ENCODE measurements around the gene RAD51B.

Gene RAD51B

DNA sequence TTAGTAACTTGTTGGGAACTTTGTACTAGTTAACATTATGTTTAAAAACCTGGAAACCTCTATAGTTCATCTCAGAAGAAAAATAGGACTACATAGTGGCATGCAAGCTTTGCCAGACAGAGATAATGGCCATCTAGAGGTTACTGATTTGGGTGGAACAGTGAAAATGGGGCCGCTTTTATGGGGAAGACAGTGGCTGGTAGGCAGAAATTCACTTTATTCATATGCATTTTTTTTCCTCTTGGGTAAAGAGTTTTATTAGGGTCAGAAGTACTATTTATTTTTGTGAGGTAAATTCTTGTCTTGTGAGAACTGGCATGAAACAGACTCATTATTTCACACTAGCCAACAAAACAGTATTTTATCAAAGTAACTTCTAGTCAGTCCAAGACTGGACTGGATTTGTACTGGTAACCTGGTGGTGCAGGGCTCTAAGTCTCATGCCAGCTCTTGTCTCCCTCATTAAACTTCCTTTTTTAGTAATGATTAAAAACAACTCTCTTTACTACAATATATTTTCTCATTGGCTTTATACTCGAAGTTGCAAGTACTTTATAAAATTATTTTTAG, 345.8 kb downstream of the RAD51B start:
- TF ChIP-seq ZFX (IDR thresholded peaks at IDR 0.05) (no peak), CTCF (conservative IDR thresholded peaks at IDR 0.05) (no peak)
- H3K27ac ChIP-seq = no peak overlapping the region

DNA sequence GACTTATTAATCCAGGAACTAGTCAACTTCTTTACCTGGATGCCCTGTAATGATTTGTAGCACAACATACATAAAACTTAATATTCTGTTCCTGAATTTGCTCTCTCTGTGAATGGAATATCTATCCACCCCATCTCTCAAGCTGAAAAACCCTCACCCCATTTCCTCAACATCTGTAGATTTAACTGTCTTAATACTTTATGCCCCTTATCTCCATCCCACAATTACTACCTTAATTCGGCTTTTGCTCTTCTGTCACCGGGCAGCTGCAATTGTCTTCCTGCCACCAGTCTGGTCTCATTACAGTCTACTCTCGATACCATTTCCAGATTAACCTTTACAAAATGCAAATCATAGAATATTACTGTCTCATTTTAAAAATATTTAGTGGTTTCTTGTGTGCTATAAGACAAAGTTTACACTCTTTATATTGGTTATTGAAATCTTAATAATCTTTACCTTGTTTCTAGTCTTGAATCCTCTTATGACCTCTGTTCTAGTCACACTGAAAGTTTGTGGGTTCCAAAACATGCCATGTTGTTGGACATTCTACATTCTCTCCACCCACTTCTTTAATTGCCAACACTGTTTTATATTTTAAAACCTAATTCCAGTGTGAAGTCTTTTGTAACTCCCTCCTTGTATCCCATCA, 347.3 kb downstream of the RAD51B start:
- no peak overlapping the region for H3K27ac ChIP-seq
- TF ChIP-seq ZFX (IDR thresholded peaks at IDR 0.05) (no peak), CTCF (conservative IDR thresholded peaks at IDR 0.05) (no peak)

- TF ChIP-seq CTCF (conservative IDR thresholded peaks at IDR 0.05) (no peak), ZFX (IDR thresholded peaks at IDR 0.05) (no peak)
- no peak overlapping the region for H3K27ac ChIP-seq
Observed at GRCh38 chr14:68167383-68168087, 348.0 kb downstream of the RAD51B start.

DNA sequence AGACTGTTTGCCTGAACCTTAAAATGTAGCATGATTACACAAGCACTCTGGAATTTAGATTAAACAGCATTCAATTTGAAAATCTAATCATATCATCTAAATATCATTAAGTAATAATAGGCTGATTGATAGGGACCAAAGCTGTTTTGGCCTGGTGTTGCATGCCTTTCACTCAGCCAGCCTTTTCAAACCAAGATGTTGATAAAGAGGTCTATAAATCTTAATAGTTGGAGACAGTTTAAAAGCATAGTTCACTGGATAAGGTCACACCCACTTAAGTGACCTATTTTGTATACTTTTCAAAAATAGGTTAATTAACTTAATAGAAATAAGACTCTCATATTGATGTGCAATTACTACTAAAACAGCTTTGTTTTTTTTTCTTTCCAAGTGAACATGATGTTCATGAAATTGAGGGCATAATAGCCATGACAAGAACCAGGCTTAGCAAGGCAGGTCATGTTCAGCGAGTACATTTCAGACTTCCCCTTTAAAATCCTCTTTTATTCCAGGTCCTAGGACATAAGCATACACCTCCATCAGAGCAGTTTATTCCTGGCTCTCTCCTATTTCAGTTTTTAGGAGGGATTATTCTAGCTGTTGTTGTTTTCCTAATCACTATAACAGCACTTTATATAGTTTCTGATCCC, 349.0 kb downstream of the RAD51B start:
- H3K27ac ChIP-seq = no peak overlapping the region
- TF ChIP-seq CTCF (conservative IDR thresholded peaks at IDR 0.05) (no peak), ZFX (IDR thresholded peaks at IDR 0.05) (no peak)

DNA sequence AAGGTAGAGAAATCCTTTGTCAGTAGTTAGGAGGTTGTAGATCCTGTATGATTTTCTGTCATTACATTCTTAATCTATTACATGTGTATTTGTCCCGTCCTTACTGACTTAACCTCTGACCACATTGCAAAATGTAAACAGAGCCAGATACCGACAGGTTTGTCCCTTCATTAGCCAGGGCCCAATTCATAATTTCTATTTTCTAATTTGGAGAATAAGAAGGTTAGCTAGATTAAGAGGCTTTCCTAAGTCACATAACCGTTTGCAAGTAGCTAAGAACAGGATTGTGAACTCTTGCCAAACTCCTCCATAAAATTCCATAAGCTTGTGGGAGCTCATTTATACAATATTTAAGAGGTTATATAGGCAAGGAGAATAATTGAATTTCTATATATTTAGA, 352.6 kb downstream of the RAD51B start:
- no peak overlapping the region for H3K27ac ChIP-seq
- TF ChIP-seq ZFX (IDR thresholded peaks at IDR 0.05) (no peak), CTCF (conservative IDR thresholded peaks at IDR 0.05) (no peak)

DNA sequence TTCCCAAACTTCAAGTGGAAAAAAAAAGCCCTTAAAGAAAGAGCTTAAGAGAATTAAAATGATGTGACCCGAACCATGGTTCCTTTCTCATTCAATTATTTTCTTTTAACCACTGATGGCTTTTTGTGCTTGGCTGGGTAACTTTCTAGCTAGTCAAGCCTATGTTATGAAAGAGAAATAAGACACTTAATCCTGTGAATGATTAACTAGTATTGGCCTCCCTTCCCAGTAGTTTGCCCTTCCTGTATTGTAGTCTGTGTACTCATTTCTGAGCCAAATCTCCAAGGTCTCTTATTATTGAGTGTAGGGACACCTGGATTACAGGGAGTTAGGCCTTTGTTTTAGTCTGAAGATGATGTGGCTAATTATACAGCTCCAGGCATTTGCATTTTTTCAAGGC, 353.0 kb downstream of the RAD51B start:
- no peak overlapping the region for H3K27ac ChIP-seq

More for the DNA sequence above, 353.0 kb downstream of the RAD51B start:
- TF ChIP-seq ZFX (IDR thresholded peaks at IDR 0.05) (no peak), CTCF (conservative IDR thresholded peaks at IDR 0.05) (no peak)

Data from C4-2B (cell line).